ENCODE data around the gene EGFR. TPM values are rescaled to one million over a fixed set of nuclear protein-coding genes. Genes with fewer than 3 reads are reported as not detected.
A peak's percentile ranks its signal among the peaks of the same experiment; 100 is the strongest.

EGFR gene
- total and polyA plus RNA-seq, 12 donors, result 7.0 to 111 (median 71.6) TPM

GRCh38 chr7:55099821-55100543 lies 81.2 kb downstream of the EGFR start:
- H3K36me3 ChIP-seq (replicated peaks in 1 of 2), result no peaks in the 10 kb centered on the region
- TF ChIP-seq POLR2A (IDR thresholded peaks at IDR 0.05), result no peak
- TF ChIP-seq CTCF (IDR thresholded peaks at IDR 0.05), result no peak
- peak overlapping the region in 3 of 5 donors; percentile 22 to 70 (median 50) for H3K27ac ChIP-seq
- peaks cover 21 to 34% of the 10 kb centered on the region in 2 donors for H3K4me1 ChIP-seq (replicated peaks in 1 of 2)
- no peak for DNase-seq
- WGBS, 4 donors, result 75 to 84% (median 79%) methylated on average over 7 to 8 of the region's 8 CpGs
- H3K4me3 ChIP-seq, result no peak overlapping the region
- intact Hi-C loops (cut with DNase I), result no loop called here
- no peaks in the 10 kb centered on the region for H3K9me3 ChIP-seq (replicated peaks in 1 of 3)
- H3K27me3 ChIP-seq, result no peaks in the 10 kb centered on the region

DNA sequence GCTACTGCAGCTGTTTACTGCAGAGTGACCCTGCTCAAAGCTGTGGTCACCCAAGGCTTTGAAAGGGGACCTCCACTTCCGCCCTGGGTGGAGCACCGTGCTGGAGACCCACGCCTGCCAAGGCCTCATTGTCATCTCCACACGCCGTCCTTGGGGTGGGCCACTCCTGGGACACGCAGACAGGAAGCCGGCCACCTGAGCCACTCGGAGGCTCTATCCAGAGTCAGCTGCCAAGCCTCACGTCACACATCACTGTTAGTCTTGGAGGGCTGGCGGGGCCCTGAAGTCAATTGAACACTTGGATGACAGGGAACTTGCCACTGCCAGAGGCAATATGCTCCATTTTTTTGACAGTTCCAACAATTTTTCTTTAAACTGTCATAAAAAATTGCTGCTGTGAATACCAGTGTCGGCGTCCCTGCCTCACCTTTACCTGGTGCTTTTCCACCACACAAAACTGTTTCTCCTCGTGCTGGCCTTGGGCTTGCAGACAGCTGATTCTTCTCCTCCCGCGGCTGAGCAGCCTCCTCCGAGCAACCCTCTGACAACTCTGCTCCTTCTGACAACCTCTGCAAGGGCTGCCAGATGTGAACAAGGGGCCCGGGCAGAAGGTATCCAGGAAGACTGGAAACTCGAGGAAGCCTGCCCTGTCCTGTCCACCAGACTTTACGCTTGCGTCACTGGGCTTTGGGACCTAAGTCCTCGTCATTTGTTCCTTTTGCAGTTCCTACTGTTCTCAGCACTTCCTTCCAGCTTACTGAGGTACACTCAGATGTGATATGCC lies 81.9 kb downstream of the EGFR start:
- no peak overlapping the region for H3K4me3 ChIP-seq
- H3K4me1 ChIP-seq (replicated peaks in 1 of 2), result peaks cover 21 to 34% of the 10 kb centered on the region in 2 donors
- DNase-seq, result peak in 4 of 7 donors; percentile 46 to 73 (median 56)
- 56 to 70% (median 68%) methylated on average over 20 to 21 of the region's 21 CpGs for WGBS, 4 donors
- intact Hi-C loops (cut with DNase I), result no loop called here
- TF ChIP-seq POLR2A (IDR thresholded peaks at IDR 0.05) (no peak), CTCF (IDR thresholded peaks at IDR 0.05) (no peak)
- no peaks in the 10 kb centered on the region for H3K9me3 ChIP-seq (replicated peaks in 1 of 3)
- H3K27me3 ChIP-seq, result no peaks in the 10 kb centered on the region
- H3K36me3 ChIP-seq (replicated peaks in 1 of 2), result no peaks in the 10 kb centered on the region
- H3K27ac ChIP-seq, result peak overlapping the region in 2 of 5 donors; percentile 50 to 70

DNA sequence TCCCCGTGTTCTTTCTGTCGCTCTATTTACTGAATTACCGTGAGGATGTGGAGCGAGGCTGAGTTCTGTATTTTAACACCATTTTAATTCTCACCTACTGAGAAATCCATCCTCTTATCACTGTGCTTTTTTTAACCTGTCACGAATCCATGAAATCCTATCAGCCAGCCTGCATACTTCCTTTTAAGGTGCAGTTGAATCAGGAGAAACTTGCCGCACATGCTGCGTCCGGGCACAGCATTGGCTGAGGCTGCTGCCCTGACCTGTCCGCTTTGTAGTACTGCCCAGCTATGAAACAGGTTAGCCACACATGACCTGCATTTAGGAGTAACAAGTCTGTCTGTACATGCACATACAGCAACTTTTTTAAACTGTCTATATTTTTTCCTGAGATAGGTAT lies 82.5 kb downstream of the EGFR start:
- Histone ChIP-seq H3K36me3 (replicated peaks in 1 of 2) (no peaks in the 10 kb centered on the region), H3K27ac (peak overlapping the region in 2 of 5 donors; percentile 50 to 70), H3K9me3 (replicated peaks in 1 of 3) (no peaks in the 10 kb centered on the region), H3K4me1 (replicated peaks in 1 of 2) (peaks cover 21 to 38% of the 10 kb centered on the region in 2 donors), H3K27me3 (no peaks in the 10 kb centered on the region), H3K4me3 (no peak overlapping the region)
- no peak for DNase-seq
- 85 to 92% (median 87%) methylated on average over 9 of the region's 9 CpGs for WGBS, 4 donors
- TF ChIP-seq POLR2A (IDR thresholded peaks at IDR 0.05) (no peak), CTCF (IDR thresholded peaks at IDR 0.05) (no peak)
- intact Hi-C loops (cut with DNase I), result no loop called here

- TF ChIP-seq CTCF (IDR thresholded peaks at IDR 0.05), result no peak
- no peak for TF ChIP-seq POLR2A (IDR thresholded peaks at IDR 0.05)
- WGBS, 4 donors, result 93 to 95% (median 93%) methylated on average over 9 to 12 of the region's 12 CpGs
- intact Hi-C loops (cut with DNase I), result no loop called here
- Histone ChIP-seq H3K27me3 (no peaks in the 10 kb centered on the region), H3K4me1 (replicated peaks in 1 of 2) (peaks cover 25 to 46% of the 10 kb centered on the region in 2 donors), H3K4me3 (no peak overlapping the region), H3K9me3 (replicated peaks in 1 of 3) (no peaks in the 10 kb centered on the region), H3K27ac (no peak overlapping the region), H3K36me3 (replicated peaks in 1 of 2) (no peaks in the 10 kb centered on the region)
- no peak for DNase-seq
Measured at GRCh38 chr7:55104123-55104522, 85.3 kb downstream of the EGFR start.

All from adrenal gland (tissue), 12 donors.